ENCODE data around the gene VCL.
"Not testable (repeated sequence)": the region's sequence is repeated elsewhere in the genome, so short reads cannot be mapped to it uniquely, and the experiment has no call there.

VCL gene

GRCh38 chr10:74008212-74008731, 10.4 kb downstream of the VCL start:
- Histone ChIP-seq H3K9ac (peak overlapping the region in 10 of 11 experiments; percentile 1 to 71 (median 64); a peak in 18 of 22 replicates), H4K20me1 (peaks cover 0 to 20% (median 0%) of the 10 kb centered on the region in 11 experiments; a peak in 8 of 22 replicates), H3K27ac (peak overlapping the region in 9 of 11 experiments; percentile 32 to 91 (median 88); a peak in 18 of 22 replicates)

GRCh38 chr10:74011017-74011416, 13.1 kb downstream of the VCL start:
- Histone ChIP-seq H3K9me3 (replicated peaks in 1 of 11) (0 out of 22 replicates have a peak, but pooled peaks cover 0 to 5% (median 0%) of the 10 kb centered on the region in 11 experiments), H3K27ac (peak overlapping the region in 10 of 11 experiments; percentile 43 to 91 (median 87); a peak in 18 of 22 replicates), H3K4me2 (peak overlapping the region; percentile 80 to 98 (median 92)), H4K20me1 (peaks cover 0 to 14% (median 0%) of the 10 kb centered on the region in 11 experiments; a peak in 4 of 22 replicates), H3K9ac (peak overlapping the region in 9 of 11 experiments; percentile 50 to 77 (median 71); a peak in 18 of 22 replicates), H3K4me1 (peaks cover 60 to 100% (median 99%) of the 10 kb centered on the region in 10 experiments), H3K27me3 (no peaks in the 10 kb centered on the region), H3K36me3 (peaks cover 0 to 35% (median 14%) of the 10 kb centered on the region in 11 experiments; a peak in 12 of 22 replicates), H3K4me3 (peak overlapping the region in 8 of 10 experiments; percentile 42 to 54 (median 46); a peak in 15 of 20 replicates)
- TF ChIP-seq Cebpa-rat (IDR thresholded peaks at IDR 0.05): no peak

More at GRCh38 chr10:74008212-74008731, 10.4 kb downstream of the VCL start:
- H3K4me3 ChIP-seq: peak overlapping the region in 6 of 10 experiments; percentile 5 to 35 (median 20); a peak in 7 of 20 replicates
- H3K9me3 ChIP-seq (replicated peaks in 1 of 11): no peaks in the 10 kb centered on the region
- H3K4me2 ChIP-seq: peak overlapping the region; percentile 51 to 98 (median 92)
- TF ChIP-seq Cebpa-rat (IDR thresholded peaks at IDR 0.05): no peak
- H3K27me3 ChIP-seq: no peaks in the 10 kb centered on the region
- peaks cover 72 to 100% (median 98%) of the 10 kb centered on the region in 10 experiments for H3K4me1 ChIP-seq
- peaks cover 0 to 16% (median 0%) of the 10 kb centered on the region in 11 experiments; a peak in 4 of 22 replicates for H3K36me3 ChIP-seq

- peaks cover 0 to 39% (median 16%) of the 10 kb centered on the region in 11 experiments; a peak in 12 of 22 replicates for H3K36me3 ChIP-seq
- H4K20me1 ChIP-seq: peaks cover 0 to 14% (median 0%) of the 10 kb centered on the region in 11 experiments; a peak in 3 of 22 replicates
- 0 out of 22 replicates have a peak, but pooled peaks cover 0 to 5% (median 0%) of the 10 kb centered on the region in 11 experiments for H3K9me3 ChIP-seq (replicated peaks in 1 of 11)
- H3K4me3 ChIP-seq: peak overlapping the region in 8 of 10 experiments; percentile 42 to 54 (median 46); a peak in 13 of 20 replicates
- no peaks in the 10 kb centered on the region for H3K27me3 ChIP-seq
- peak in 2 of 11 experiments; percentile 20 to 35; a peak in 1 of 22 replicates for TF ChIP-seq Cebpa-rat (IDR thresholded peaks at IDR 0.05)
- H3K4me2 ChIP-seq: peak overlapping the region; percentile 80 to 98 (median 92)
- H3K4me1 ChIP-seq: peaks cover 60 to 100% (median 99%) of the 10 kb centered on the region in 10 experiments
- peak overlapping the region in 9 of 11 experiments; percentile 50 to 77 (median 71); a peak in 18 of 22 replicates for H3K9ac ChIP-seq
- H3K27ac ChIP-seq: peak overlapping the region in 10 of 11 experiments; percentile 43 to 91 (median 87); a peak in 19 of 22 replicates
Measured at GRCh38 chr10:74011770-74012169, 13.9 kb downstream of the VCL start.

DNA sequence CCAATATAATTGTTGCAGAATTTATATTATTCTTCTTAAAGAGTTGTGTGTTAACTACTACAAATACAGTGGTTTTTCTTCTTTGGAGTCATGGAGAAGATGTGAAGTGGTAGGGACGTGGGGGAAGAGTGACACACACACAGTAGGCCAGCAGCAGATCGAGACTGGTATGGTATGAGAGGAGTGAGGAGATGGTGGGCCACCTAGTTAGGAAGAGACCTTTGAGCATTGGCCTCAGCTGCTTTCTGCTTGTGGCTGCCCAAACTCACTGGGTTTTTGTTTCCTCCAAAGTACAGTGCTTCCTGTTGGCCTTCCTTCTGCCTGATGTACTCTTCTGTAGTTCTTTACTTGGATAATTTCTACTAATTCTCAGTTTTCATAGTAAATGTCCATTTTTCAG, 14.6 kb downstream of the VCL start:
- Histone ChIP-seq H3K9me3 (replicated peaks in 1 of 11) (peaks cover 0 to 5% (median 0%) of the 10 kb centered on the region in 11 experiments; a peak in 1 of 22 replicates), H3K4me3 (peak overlapping the region in 7 of 10 experiments; percentile 33 to 54 (median 47); a peak in 9 of 20 replicates), H3K27ac (peak overlapping the region in 10 of 11 experiments; percentile 43 to 91 (median 87); a peak in 20 of 22 replicates), H3K36me3 (peaks cover 0 to 35% (median 16%) of the 10 kb centered on the region in 11 experiments; a peak in 15 of 22 replicates), H3K27me3 (no peaks in the 10 kb centered on the region), H3K4me1 (peaks cover 54 to 100% (median 92%) of the 10 kb centered on the region in 10 experiments), H3K4me2 (peak overlapping the region; percentile 80 to 98 (median 92)), H3K9ac (peak overlapping the region in 10 of 11 experiments; percentile 27 to 77 (median 68); a peak in 18 of 22 replicates), H4K20me1 (peaks cover 0 to 14% (median 0%) of the 10 kb centered on the region in 11 experiments; a peak in 2 of 22 replicates)
- TF ChIP-seq Cebpa-rat (IDR thresholded peaks at IDR 0.05): no peak

GRCh38 chr10:74013004-74013403, 15.1 kb downstream of the VCL start:
- no peak for TF ChIP-seq Cebpa-rat (IDR thresholded peaks at IDR 0.05)
- H3K27ac ChIP-seq: peak overlapping the region in 9 of 11 experiments; percentile 56 to 91 (median 88); a peak in 18 of 22 replicates
- no peaks in the 10 kb centered on the region for H3K27me3 ChIP-seq
- peak overlapping the region in 3 of 10 experiments; percentile 33 to 52 (median 42); a peak in 1 of 20 replicates for H3K4me3 ChIP-seq
- peaks cover 0 to 14% (median 0%) of the 10 kb centered on the region in 11 experiments; a peak in 2 of 22 replicates for H4K20me1 ChIP-seq
- H3K4me1 ChIP-seq: peaks cover 49 to 98% (median 87%) of the 10 kb centered on the region in 10 experiments
- H3K4me2 ChIP-seq: peak overlapping the region; percentile 80 to 98 (median 92)
- peaks cover 0 to 5% (median 0%) of the 10 kb centered on the region in 11 experiments; a peak in 1 of 22 replicates for H3K9me3 ChIP-seq (replicated peaks in 1 of 11)
- peak overlapping the region in 8 of 11 experiments; percentile 50 to 77 (median 71); a peak in 12 of 22 replicates for H3K9ac ChIP-seq
- H3K36me3 ChIP-seq: peaks cover 0 to 35% (median 17%) of the 10 kb centered on the region in 11 experiments; a peak in 15 of 22 replicates

DNA sequence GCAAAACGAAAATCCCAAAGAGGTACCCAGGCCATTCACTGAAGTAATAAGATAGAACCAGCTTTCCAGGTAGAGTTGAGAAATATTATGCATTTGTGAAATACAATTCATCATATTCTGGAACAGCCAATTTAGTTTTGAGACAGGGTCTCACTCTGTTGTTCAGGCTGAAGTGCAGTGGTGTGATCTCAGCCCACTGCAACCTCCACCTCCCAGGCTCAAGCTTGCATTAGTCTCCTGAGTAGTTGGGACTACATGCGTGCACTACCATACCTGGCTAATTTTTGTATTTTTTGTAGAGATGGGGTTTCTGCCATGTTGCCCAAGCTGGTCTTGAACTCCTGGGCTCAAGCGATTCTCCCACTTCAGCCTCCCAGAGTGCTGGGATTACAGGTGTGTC, 16.7 kb downstream of the VCL start:
- peaks cover 0 to 14% (median 0%) of the 10 kb centered on the region in 11 experiments; a peak in 2 of 22 replicates for H4K20me1 ChIP-seq

GRCh38 chr10:74018241-74018640, 20.3 kb downstream of the VCL start:
- no peak for TF ChIP-seq Cebpa-rat (IDR thresholded peaks at IDR 0.05)
- Histone ChIP-seq H3K27ac (no peak overlapping the region), H3K27me3 (no peaks in the 10 kb centered on the region), H3K36me3 (peaks cover 0 to 63% (median 38%) of the 10 kb centered on the region in 11 experiments; a peak in 16 of 22 replicates), H3K9ac (no peak overlapping the region), H3K4me1 (peaks cover 30 to 83% (median 70%) of the 10 kb centered on the region in 10 experiments), H3K4me2 (peak overlapping the region in 3 of 11 experiments; percentile 5 to 37 (median 16); a peak in 1 of 22 replicates), H3K9me3 (replicated peaks in 1 of 11) (peaks cover 0 to 10% (median 0%) of the 10 kb centered on the region in 11 experiments; a peak in 4 of 22 replicates), H3K4me3 (no peak overlapping the region), H4K20me1 (peaks cover 0 to 6% (median 0%) of the 10 kb centered on the region in 11 experiments; a peak in 3 of 22 replicates)

More for the DNA sequence above, 16.7 kb downstream of the VCL start:
- peaks cover 44 to 84% (median 72%) of the 10 kb centered on the region in 10 experiments for H3K4me1 ChIP-seq
- not testable (repeated sequence) for H3K27me3 ChIP-seq; H3K9me3 ChIP-seq (replicated peaks in 1 of 11); H3K4me3 ChIP-seq
- 0 out of 22 replicates have a peak overlapping the region, but pooled peaks of 1 of the 11 experiments have one; percentile 11 for H3K9ac ChIP-seq
- H3K27ac ChIP-seq: peak overlapping the region in 6 of 11 experiments; percentile 38 to 91 (median 89); a peak in 10 of 22 replicates
- peaks cover 0 to 48% (median 24%) of the 10 kb centered on the region in 11 experiments; a peak in 16 of 22 replicates for H3K36me3 ChIP-seq
- peak overlapping the region in 10 of 11 experiments; percentile 6 to 98 (median 92); a peak in 16 of 22 replicates for H3K4me2 ChIP-seq

Data from BLaER1 treated with 17β-estradiol and CSF1 and Interleukin-3, amounts not matched to agents 10 nM and 100 nM (cell line).